ENCODE data around the gene DGKB. TPM values are rescaled to one million over a fixed set of nuclear protein-coding genes. Genes with fewer than 3 reads are reported as not detected.
A peak's percentile ranks its signal among the peaks of the same experiment; 100 is the strongest.
"Not testable (repeated sequence)": the region's sequence is repeated elsewhere in the genome, so short reads cannot be mapped to it uniquely, and the experiment has no call there.

Gene DGKB
- total RNA-seq, 1 experiment from 2014 or later = 0.07 TPM

DNA sequence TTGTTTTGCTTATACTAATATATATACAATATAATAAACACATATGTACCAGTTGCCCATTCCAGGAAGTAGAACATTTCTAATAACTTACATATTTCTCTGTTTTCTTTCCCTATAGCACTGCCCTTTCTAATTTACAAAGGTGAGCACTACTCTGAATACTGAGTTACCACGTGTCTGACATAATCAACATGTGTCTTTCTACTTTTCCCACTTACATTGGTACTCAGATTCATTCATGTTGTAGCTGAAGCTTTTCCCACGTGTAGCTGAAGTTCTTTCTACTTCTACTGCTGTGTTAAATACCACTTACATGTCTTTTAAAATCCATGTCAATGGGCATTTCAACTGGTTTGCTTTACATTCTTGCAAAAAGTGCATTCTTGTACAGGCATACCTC is 317.3 kb downstream of the DGKB start:
- no peak for DNase-seq (ENCODE audit: low spot score)

DNA sequence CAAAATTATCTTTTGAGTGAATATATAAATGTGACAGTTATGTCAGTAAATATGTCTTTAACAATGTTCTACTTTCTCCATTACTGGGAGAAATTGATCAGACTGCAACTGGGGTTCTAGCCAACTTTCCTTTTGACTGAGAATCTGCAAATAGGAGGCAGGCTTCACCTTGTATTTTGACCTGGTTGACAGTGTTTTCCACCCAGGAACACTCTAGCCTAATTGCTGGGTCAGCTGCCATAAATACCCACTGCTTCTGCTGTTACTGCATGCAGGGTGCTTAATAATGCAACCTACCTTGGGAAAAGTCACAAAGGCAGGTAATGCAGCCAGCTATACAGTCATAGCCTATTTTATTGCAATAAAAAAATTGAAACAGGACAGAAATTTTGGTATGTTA is 319.0 kb downstream of the DGKB start:
- DNase-seq (ENCODE audit: low spot score) = no peak

DNA sequence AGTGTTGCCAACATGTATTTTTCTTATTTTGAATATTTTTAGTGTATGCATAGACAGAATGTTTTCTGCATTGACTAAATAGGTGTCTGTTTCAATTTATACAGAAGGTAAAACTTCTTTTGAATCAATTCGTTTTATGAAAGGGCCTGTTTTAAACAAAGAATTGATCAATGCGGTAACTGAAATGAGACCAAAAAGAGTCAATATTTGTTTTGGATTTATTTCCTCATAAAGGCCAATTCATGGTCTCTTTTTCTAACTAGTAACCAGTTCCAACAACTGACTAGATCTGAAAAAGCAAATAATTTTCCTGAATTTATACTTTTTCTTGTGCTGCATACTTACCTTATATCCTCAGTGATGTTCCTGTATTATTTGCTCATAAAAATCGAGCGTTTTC is 320.5 kb downstream of the DGKB start:
- DNase-seq (ENCODE audit: low spot score) = no peak

DNA sequence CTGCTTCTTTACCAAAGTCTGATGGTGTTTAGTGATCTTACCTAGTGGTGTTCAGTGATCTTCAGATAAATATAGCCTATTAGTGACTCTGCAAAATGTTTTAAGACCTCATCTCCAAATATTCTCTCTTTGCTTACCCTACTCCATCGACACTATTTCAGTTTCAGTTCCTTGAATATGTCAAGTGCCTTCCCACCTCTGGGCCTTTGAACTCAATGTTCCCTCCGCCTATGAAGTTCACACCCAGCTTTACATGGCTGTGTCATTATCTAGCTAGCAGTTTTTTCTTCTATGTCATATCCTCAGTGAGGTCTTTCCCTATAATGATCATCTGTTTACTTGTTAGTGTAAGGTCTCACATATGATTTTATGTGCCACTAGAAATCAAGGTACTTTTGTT is 322.6 kb downstream of the DGKB start:
- no peak for DNase-seq (ENCODE audit: low spot score)

DNA sequence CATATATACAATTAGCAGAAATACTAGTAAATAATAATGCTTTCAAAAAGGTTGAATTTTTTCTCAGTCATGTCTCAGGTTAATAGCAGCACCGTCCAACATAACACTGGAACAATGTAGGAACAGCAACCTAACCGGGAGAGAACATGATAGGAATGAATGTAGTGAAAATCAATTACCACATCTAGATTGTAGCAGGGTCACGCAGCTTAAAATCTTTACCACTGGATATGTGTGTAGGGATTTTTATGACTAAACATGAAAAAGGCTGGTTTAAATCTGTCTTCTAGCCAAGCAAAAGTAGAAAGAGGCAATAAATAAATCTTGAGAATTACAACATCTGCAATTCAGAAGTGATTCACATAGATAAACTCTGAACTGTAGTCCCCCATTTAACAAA is 326.0 kb downstream of the DGKB start:
- no peak for DNase-seq (ENCODE audit: low spot score)

DNA sequence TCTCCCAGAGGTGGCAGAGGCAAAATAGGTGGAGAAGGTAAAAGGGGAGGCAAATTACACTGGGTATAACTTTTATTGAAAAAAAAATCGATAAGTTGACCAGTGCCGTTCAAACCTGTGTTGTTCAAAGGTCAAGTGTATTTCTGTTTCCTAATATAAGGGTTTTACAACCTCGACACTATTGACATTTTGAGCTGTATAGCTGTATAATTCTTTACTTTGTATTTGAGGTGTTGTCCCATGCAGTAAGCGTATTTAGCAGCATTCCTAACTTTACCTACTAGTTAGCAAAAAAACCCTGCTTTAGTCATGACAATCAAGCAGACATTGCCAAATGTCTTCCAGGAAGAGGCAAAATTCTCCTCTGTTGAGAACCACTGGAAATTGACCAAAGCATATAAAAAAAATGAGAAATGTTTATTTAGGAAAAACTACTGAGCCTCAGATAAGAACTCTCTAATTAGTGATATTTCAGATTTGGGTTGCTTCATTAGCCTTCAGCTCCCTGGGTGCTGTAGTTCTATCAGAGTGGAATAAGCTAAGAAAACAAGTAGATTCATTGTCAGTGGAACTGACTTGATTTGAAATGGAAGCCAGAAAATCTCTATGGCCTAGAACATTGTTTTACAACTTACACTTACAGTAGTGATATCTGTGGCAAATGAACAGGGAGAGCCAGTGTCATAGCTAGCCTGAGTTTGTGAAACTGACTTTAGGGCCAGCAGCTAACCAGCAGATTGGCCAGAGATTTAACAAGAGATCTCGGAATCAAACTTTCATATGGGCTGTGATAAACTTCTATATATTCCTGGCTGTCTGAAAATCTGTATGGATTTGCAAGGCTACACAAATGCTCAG is 331.6 kb downstream of the DGKB start:
- no peak for DNase-seq (ENCODE audit: low spot score)

DNA sequence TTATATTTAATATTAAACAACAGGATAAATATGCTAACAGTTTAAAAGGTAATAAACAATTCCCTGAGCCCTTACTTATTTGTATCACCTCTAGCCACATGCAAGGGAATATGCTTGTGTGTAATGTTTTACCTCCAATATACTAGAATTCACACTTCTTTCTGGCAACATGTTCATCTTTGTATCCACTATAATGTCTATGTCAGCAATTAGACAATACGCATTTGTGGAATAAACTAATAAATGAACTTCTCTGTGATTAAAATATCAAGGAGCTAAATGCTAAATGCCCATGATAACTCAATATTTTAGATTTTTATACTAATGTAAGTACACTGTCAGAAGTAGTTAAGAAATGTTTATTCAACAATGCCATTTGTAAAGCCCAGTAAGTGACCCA is 350.5 kb downstream of the DGKB start:
- DNase-seq (ENCODE audit: low spot score) = no peak

DNA sequence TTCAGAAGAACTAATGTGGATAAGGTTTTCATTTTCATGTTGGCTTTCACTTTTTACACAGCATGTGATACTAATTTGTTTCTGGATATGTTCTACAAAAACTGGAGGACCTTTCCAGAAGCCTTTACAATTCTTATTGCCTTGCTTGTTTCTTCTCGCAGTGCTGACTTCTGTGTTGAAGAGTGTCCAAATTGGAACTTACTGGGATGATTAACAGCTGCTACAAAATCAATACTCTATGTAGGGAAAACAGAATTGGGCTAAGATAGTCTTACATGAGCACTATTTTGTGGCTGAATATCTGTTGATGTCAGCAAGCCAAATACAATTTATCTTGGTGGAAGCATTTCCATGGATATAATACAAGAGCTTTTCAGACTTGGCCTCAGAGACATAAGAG is 351.2 kb downstream of the DGKB start:
- no peak for DNase-seq (ENCODE audit: low spot score)

DNA sequence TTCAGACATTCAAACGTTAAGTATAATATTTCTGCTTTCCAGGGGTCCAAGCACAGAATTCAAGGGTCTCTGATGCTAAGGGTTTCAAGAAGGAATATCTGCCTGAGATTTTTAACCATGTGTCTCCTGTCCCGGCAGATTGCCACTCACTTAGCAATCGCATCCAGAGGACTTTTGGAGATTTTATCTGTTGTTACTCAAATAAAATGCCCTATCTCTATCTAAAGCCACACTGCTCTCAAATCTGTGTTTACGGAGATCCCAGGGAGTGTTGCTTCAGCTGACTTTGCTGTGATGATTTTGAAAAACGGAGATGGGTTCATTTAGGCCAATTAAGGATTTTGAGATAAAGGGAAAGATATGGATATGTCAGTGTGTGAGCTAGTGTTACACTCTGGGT is 359.9 kb downstream of the DGKB start:
- no peak for DNase-seq (ENCODE audit: low spot score)

DNA sequence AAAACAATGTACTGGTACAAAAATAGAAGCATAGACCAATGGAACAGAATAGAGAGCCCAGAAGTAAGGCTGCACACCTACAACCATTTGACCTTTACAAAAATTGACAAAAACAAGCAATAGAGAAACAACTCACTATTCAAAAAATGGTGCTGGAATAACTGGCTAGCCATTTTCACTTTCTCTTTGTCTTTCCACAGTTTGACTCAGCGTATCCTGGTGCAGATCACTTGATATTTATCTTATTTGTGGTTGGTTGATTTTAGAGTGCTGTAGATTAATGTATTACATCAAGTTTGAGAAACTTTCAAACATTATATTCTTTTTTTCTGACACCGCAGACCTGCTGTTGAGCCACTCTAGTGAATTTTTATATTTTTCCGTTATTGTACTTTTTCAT is 381.4 kb downstream of the DGKB start:
- peak; percentile 64 for DNase-seq (ENCODE audit: low spot score)

DNA sequence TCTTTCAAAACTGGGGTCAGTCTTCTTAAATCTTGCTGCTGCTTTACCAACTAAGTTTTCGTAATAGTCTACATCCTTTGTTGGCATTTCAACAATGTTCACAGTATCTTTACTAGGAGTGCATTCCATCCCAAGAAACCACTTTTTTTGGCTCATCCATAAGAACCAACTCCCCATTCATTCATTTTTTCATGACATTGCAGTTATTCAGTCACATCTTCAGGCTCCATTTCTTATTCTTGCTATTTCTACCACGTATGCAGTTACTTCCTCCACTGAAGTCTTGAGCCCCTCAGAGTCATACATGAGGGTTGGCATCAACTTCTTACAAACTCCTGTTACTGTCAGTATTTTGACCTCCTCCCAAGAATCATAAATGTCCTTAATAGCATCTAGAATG is 392.3 kb downstream of the DGKB start:
- DNase-seq (ENCODE audit: low spot score) = no peak

DNA sequence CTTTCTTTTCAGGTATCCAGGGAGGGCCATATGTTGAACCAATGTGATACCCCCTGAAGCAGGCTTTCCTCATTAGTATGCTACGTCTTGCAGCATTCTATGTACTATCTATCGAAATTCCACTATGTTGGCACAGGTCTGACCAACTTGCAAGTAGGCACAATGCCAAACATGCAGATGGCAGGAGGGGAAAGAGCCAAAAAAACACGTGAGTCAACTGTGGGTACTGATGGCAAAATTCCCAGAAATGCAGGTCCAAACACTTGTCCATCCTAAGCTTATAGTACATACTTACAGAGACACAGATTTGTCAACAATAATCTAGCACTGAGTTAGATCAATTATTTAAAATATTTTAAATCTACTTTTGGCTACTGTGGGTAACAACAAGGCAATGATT is 394.9 kb downstream of the DGKB start:
- DNase-seq (ENCODE audit: low spot score) = peak; percentile 90

DNA sequence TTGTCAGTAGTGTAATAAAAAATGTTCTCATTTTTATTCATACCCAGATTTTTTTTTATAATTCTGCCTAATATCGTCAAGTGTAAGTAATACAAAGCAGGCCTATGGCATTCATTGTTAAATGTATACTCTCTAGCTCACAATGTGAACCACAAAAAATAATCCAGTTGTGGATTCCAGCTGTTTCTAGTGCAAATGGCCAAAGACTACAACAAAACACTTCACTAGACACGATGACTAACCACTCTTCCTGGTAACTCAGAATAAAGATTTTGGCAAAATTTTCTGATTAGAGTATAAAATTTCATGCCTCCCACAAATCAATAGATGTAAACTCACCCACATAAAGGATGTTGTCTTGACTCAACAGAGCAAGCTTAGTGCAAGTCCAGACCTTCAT is 396.6 kb downstream of the DGKB start:
- no peak for DNase-seq (ENCODE audit: low spot score)

DNA sequence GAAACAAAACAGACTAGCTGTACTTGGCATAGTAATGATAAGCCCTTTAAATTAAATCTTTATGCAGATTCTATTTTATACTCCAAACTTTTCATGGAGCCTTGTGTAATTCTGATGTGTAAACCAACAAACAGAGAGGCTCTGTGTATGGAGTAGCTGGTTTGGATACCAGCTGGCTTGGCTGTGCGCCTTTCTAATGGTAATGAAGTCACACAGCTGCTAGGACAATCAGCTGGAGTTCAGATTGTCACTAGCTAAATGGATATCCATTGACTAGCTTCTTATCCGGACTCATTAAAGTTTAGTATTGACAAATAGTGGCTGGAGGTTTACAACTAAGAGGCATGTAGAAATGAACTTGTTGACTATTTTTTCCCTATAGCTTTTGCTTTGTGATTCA is 398.4 kb downstream of the DGKB start:
- no peak for DNase-seq (ENCODE audit: low spot score)

DNA sequence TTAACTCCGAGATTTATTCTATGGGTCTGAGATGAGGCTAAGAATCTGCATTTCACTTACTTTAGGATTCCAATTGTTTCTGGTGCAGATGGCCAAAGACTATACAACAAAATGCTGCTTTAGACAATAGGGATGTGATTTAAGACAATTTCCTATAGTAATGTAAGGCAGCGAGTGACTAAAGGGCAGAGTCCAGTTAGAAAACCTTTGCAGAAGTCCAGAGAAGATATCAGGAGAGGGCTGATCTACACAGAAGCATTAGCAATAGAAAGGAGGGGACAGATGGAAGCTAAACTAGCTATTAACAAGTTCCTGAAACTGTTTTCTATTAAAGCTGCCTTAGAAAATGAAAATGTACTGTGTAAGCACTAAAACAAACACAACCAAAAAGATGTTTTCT is 398.9 kb downstream of the DGKB start:
- no peak for DNase-seq (ENCODE audit: low spot score)

DNA sequence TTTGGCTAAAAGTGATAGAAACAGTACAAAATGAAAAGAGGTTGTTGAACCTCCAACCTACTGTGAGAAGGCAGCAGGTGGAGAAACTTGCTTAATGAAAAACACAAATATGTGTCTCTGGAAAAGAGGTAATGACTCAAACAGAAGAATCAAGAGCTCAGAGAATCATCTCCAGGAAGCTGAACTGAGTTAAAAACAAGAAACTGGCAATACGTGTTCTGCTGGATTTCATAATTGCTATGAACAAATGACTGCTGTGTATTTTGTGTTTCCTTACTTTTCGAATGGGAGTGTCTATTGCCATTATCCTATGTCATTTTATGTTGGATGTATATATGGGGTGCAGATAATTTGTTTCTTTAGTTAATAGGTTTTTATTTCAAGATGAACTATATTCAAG is 401.1 kb downstream of the DGKB start:
- DNase-seq (ENCODE audit: low spot score) = no peak

DNA sequence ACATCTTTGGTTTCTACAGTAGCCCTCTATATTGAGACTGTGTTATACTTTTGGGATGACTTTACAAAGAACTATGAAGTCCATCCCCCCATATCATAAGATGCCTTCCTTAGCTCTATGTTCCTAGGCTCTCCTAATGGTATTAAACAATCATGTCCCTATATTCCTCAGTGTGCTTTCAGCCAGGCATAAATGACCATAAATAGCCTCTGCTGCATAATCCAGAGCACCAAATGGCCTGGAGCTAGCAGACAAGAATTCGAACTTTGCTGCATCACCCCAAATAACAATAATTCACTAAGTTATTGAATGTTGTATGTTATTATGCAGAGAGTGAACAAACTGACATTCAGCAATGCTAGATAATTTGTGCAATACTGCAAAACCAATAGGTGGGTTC is 405.2 kb downstream of the DGKB start:
- no peak for DNase-seq (ENCODE audit: low spot score)

DNA sequence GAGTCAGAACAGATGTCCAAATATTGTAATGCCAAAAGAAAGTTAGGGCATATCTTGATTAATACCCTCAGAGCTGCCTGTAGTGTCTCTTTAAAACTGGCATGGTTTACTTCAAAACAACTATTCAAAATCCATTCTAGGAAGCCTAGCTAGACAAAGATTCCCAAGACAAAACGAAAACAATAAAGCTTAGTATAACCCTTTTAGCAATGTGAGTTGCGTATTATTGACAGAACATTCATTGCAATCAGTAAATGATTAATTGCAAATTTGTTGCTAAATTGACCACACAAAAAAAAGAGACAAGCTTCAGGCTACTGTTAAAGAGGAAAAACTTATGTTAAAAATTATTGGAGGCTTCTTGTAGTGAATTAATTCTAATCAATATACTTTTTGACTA is 406.9 kb downstream of the DGKB start:
- DNase-seq (ENCODE audit: low spot score) = no peak

DNA sequence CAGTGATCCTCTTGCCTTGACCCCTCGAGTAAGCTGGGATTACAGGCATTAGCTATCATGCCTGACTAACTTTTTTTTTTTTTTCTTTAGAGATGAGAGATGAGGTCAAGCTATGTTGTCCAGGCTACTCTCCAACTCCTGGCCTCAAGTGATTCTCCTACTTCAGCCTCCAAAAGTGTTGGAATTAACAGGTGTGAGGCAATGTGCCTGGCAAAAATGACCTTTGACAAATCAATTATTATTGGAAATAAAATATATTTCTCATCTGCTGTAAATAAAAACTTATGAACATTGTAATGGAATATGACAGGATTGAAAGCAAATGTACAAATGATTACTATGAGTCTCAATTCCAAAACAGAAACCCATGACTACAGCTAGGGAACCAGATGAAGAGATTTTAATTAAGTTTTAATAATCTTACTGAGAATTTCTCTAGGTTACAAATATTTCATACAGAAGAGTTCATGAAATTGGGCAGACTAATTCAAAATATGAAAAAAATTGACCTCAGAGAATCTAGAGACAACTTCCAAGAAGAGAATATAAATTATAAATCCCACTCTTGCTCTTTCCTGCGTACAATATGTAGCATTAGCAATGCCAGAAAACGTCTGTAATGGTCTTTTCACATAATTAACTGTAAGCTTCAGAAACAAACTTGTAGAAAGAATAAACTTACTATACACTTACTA is 414.7 kb downstream of the DGKB start:
- no peak for DNase-seq (ENCODE audit: low spot score)

DNA sequence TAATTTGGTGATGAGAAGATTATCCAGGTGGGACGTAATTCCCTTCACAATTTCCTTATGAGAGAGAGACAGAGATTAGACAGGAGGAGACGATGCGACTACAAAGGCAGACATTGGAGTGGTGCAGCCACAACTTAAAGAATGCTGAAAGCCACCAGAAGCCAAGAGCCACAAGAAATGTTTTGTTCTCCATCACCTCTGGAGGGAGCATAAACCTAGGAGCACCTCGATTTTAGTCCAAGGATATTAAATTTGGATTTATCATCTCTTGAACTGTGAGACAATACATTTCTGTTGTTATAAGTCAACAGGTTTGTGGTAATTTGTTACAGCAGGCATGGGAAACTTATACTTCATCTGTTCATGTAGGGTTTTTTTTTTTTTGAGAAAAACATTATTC is 418.9 kb downstream of the DGKB start:
- peak; percentile 10 for DNase-seq (ENCODE audit: low spot score)

DNA sequence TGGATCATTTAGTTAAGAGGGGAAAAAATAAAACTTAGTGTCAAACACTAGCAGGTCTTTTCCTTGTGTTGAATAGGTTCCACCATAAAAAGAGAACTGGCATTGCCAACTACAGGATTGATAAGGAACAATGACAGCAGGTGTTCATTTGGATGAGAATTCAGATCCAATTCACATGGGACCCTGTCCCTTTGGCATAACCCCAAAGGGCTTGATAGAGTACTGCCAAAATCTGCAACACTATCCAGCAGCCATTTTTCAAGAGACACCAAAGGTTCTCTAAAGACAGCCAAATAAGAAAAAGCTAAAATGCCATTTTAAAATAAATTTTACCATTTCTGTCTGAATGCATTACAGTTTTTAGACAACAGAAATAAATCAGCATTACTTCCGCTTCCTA is 422.3 kb downstream of the DGKB start:
- no peak for DNase-seq (ENCODE audit: low spot score)

DNA sequence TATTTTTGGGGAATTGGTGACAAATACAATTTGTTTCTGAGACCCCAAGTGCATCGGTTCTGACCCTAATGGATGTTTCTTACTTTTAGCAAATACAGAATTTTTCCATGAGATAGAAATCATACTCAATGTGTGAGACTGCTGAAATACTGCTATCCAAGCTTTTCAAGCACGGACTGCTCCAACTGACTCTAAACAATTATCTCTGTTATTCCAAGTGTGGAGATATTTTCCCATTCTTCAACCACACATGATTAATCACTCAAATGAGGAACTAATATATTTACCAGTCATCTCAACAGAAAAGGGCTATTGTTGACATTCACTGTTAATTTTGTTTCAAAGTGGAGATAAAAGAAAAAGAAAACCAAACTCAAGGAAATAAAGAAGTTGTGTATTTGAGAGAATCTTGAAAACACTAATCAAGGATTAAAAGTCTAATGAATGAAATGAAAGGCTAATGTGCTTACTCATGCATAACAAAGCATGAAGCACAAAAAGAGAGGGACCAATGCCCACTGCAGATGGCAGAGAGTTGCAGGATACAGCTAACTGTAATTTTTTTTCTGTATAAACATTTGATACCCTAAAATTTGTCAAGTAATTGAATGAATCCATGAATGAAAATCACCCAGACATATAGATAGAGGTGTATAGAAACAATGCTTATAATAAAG is 423.6 kb downstream of the DGKB start:
- DNase-seq (ENCODE audit: low spot score) = no peak

DNA sequence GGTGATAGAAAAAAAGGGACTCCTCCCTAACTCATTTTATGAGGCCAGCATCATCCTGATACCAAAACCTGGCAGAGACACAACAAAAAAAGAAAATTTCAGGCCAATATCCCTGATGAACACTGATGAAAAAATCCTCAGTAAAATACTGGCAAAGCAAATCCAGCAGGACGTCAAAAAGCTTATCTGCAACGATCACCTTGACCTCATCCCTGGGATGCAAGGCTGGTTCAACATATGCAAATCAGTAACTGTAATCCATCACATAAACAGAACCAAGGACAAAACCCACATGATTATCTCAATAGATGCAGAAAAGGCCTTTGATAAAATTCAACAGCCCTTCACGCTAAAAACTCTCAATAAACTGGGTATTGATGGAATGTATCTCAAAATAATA is 440.8 kb downstream of the DGKB start:
- DNase-seq (ENCODE audit: low spot score) = not testable (repeated sequence)
